ENCODE results near the gene GRM1.

The GRM1 gene

DNA sequence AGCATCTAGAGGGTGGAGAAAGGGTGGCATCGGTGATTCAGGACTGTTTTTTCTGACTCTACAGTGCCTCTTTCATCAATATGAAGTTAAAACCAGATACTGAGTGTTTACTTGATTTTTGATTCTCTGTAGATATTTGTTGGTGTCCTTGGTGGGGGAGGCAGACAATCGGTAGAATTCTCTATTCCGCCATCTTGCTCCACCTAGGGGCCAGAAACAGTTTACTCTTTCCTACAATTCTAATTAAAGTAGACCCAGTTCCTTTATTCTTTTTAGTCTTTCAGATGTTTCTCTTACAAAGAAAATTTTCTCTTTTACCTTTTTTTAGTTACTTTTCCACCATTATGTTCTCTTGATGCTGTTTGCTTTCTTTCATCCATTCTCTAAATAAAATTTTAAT lies 352.6 kb downstream of the GRM1 start:
- no peak for TF ChIP-seq CTCF (IDR thresholded peaks at IDR 0.05; ENCODE audit: insufficient read depth, low read depth, low read length, missing control alignments)
- no peak for DNase-seq (ENCODE audit: low read depth)
- no peak overlapping the region for H3K4me3 ChIP-seq (ENCODE audit: low read depth, low read length)

DNA sequence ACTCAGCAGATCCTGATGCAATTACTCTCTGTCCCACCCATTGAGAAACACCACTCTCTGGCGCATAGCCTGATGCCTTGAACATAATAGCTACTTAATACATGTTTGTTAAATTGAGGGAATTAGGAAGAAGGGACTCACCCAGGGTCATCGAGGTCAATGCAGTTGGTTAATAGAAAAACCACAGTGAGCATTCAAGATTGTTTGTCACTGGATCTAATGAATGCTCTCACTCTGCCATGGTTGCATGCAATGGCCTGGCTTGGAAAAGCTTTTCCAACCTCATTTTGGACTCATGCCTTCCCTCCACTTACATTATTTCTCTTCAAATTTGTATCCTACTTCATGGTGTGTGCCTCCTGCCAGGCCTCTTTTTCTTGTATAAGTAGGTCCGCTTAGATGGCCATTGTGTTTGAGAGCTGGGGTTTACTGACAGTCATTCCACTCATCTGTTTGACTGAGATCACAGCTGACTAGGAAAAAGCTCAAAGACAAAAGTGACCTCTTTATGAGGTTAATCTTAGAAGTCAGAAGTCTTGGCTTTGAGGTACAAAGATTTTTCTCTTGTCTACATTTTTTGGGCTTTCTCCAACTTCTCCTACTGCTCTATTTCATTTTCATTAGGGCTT lies 360.0 kb downstream of the GRM1 start:
- no peak for TF ChIP-seq CTCF (IDR thresholded peaks at IDR 0.05; ENCODE audit: insufficient read depth, low read depth, low read length, missing control alignments)
- DNase-seq (ENCODE audit: low read depth): no peak

GRCh38 chr6:146389740-146390139 lies 360.9 kb downstream of the GRM1 start:
- no peak for DNase-seq (ENCODE audit: low read depth)
- no peak for TF ChIP-seq CTCF (IDR thresholded peaks at IDR 0.05; ENCODE audit: insufficient read depth, low read depth, low read length, missing control alignments)
- H3K4me3 ChIP-seq (ENCODE audit: low read depth, low read length): no peak overlapping the region

More for the DNA sequence above, 360.0 kb downstream of the GRM1 start:
- H3K4me3 ChIP-seq (ENCODE audit: low read depth, low read length): no peak overlapping the region

- DNase-seq (ENCODE audit: low read depth): no peak
- no peak overlapping the region for H3K4me3 ChIP-seq (ENCODE audit: low read depth, low read length)
- TF ChIP-seq CTCF (IDR thresholded peaks at IDR 0.05; ENCODE audit: insufficient read depth, low read depth, low read length, missing control alignments): no peak
These were observed 368.8 kb downstream of the GRM1 start for GRCh38 chr6:146397638-146398037.

GRCh38 chr6:146402476-146402875 lies 373.6 kb downstream of the GRM1 start:
- no peak for DNase-seq (ENCODE audit: low read depth)
- TF ChIP-seq CTCF (IDR thresholded peaks at IDR 0.05; ENCODE audit: insufficient read depth, low read depth, low read length, missing control alignments): no peak
- no peak overlapping the region for H3K4me3 ChIP-seq (ENCODE audit: low read depth, low read length)

- no peak overlapping the region for H3K4me3 ChIP-seq (ENCODE audit: low read depth, low read length)
- DNase-seq (ENCODE audit: low read depth): no peak
- TF ChIP-seq CTCF (IDR thresholded peaks at IDR 0.05; ENCODE audit: insufficient read depth, low read depth, low read length, missing control alignments): no peak
These were observed 379.7 kb downstream of the GRM1 start for GRCh38 chr6:146408583-146408982.

All from GM12865 (cell line).